GM12878 (cell line): Measurements from ENCODE around the gene KAT14. TPM values are rescaled to one million over a fixed set of nuclear protein-coding genes. Genes with fewer than 3 reads are reported as not detected.

ENCODE experiments used
- ATAC-seq: fragments of 200-7000 bp; cut with Tn5 transposase; 3 replicates; pipeline ENCODE4 v1.9.1; 2020; ENCODE audit warnings: mild to moderate bottlenecking, moderate library complexity
- BruUV-seq: library from RNA; stranded (reverse); fragments of 400-500 nt; replicated peaks from 2 replicates; lab custom pipeline; 2021; lab: Mats Ljungman, UMichigan
- CTCF ChIA-PET: fragments of 300-600 bp; sonication (Branson Sonifier 250); formaldehyde crosslinking; extraction: SDS; loops from one replicate; lab custom pipeline; 2021; ENCODE audit warnings: inconsistent platforms; lab: Yijun Ruan, JAX
- POLR2A ChIA-PET: fragments of 350-600 bp; formaldehyde crosslinking; extraction: SDS; loops from one replicate; lab custom pipeline; 2021; ENCODE audit warnings: inconsistent platforms; lab: Charles Lee
- RAD21 ChIA-PET: fragments of 300-600 bp; sonication (Branson Sonifier 250); formaldehyde crosslinking; loops from one replicate; lab custom pipeline; 2023; ENCODE audit warnings: antibody characterized with exemption; ENCODE audit not compliant: unreplicated experiment; lab: Charles Lee
- SMC1A ChIA-PET: fragments of 300-600 bp; sonication (Branson Sonifier 250); formaldehyde crosslinking; loops from one replicate; lab custom pipeline; 2023; ENCODE audit not compliant: unreplicated experiment, uncharacterized antibody; lab: Charles Lee
- DNase-seq: peaks from one replicate; pipeline ENCODE4 v3.0.0-alpha.2; 2011; ENCODE audit warnings: low read depth, low spot score
- FAIRE-seq: peaks from 3 replicates; lab custom pipeline; 2011; peaks lifted over from hg19 to GRCh38; lab: Jason Lieb, UNC
- H2AFZ ChIP-seq: 2 replicates; pipeline ENCODE4 v1.6.0; 2011; ENCODE audit warnings: low read depth, low read length, control low read depth; ENCODE audit not compliant: control insufficient read depth
- H3K27ac ChIP-seq: 2 replicates; pipeline ENCODE4 v1.5.1; 2011; ENCODE audit warnings: control low read depth; ENCODE audit not compliant: control insufficient read depth, insufficient read depth
- H3K27me3 ChIP-seq, 2 experiments: replicated peaks in 1 of 2; 2 replicates each; pipeline versions ENCODE4 v1.6.0 to v1.6.1; 2011; ENCODE audit warnings: low read length in 1 of 2; ENCODE audit not compliant: control insufficient read depth in 2 of 2, insufficient read depth in 2 of 2
- H3K36me3 ChIP-seq, 2 experiments: 2 replicates each; pipeline ENCODE4 v1.5.1; 2011; ENCODE audit warnings: low read length in 1 of 2; ENCODE audit not compliant: control insufficient read depth in 2 of 2, insufficient read depth in 2 of 2
- H3K4me1 ChIP-seq: 2 replicates; pipeline ENCODE4 v1.6.1; 2011; ENCODE audit warnings: mild to moderate bottlenecking, low read length, moderate library complexity, mixed read lengths; ENCODE audit not compliant: control insufficient read depth, insufficient read depth
- H3K4me2 ChIP-seq: 2 replicates; pipeline ENCODE4 v1.6.0; 2011; ENCODE audit warnings: control low read depth; ENCODE audit not compliant: control insufficient read depth, insufficient read depth
- H3K4me3 ChIP-seq: fragments of 200-600 bp; sonication (generic); 2 replicates; pipeline ENCODE4 v1.5.1; 2016
- H3K79me2 ChIP-seq: 2 replicates; pipeline ENCODE4 v1.6.0; 2011; ENCODE audit warnings: low read length; ENCODE audit not compliant: control insufficient read depth, insufficient read depth
- H3K9ac ChIP-seq: 2 replicates; pipeline ENCODE4 v1.8.0; 2011; ENCODE audit warnings: low read length, control low read depth, mixed read lengths; ENCODE audit not compliant: control insufficient read depth, insufficient read depth
- H3K9me3 ChIP-seq: replicated peaks from 3 replicates; pipeline ENCODE4 v1.5.1; 2011; ENCODE audit warnings: mild to moderate bottlenecking, low read length; ENCODE audit not compliant: control insufficient read depth, insufficient read depth
- H4K20me1 ChIP-seq: 2 replicates; pipeline ENCODE4 v1.6.0; 2011; ENCODE audit not compliant: control insufficient read depth, insufficient read depth
- BRCA1 ChIP-seq: IDR thresholded peaks from 2 replicates; pipeline ENCODE4 v1.6.1; 2011; ENCODE audit warnings: low read depth, low read length, improper control_type of control experiment
- EP300 ChIP-seq, 2 experiments: fragments of 150-350 bp in 1 of 2; IDR thresholded peaks; 2 replicates each; pipeline ENCODE4 v1.6.1; 2011 to 2012; ENCODE audit warnings: low read depth in 2 of 2, low read length in 2 of 2, borderline replicate concordance in 1 of 2, improper control_type of control experiment in 1 of 2, inconsistent platforms in 1 of 2; ENCODE audit not compliant: control insufficient read depth in 1 of 2
- PML ChIP-seq: IDR thresholded peaks from 2 replicates; pipeline ENCODE4 v1.6.1; 2012; ENCODE audit warnings: low read length, inconsistent platforms
- RAD51 ChIP-seq: fragments of 450-650 bp; IDR thresholded peaks from 2 replicates; pipeline ENCODE4 v1.6.1; 2016; ENCODE audit warnings: moderate library complexity, mild to moderate bottlenecking, inconsistent platforms
- SUPT20H ChIP-seq: IDR thresholded peaks from 2 replicates; pipeline ENCODE4 v1.6.1; 2011; ENCODE audit warnings: low read depth, mild to moderate bottlenecking, low read length, moderate library complexity, borderline replicate concordance; ENCODE audit not compliant: control insufficient read depth
- ZNF274 ChIP-seq: IDR thresholded peaks from one replicate; pipeline ENCODE4 v1.8.0; 2011; ENCODE audit not compliant: insufficient read length, insufficient read depth
- WGBS: methylation state at CpG from one replicate; pipeline ENCODE4 v1.1.6; 2016; ENCODE audit warnings: low lambda C conversion rate; ENCODE audit not compliant: insufficient replicate concordance, insufficient coverage; ENCODE audit errors: missing lambda C conversion rate; 5-methylcytosine and 5-hydroxymethylcytosine counted together
- in situ Hi-C: fragments of 300-500 bp; cut with MboI; formaldehyde crosslinking; loops from 9 replicates; pipeline ENCODE4 v1.14.3; 2018; ENCODE audit warnings: mixed read lengths
- intact Hi-C: fragments of 100-400 bp; cut with micrococcal nuclease; formaldehyde crosslinking; loops from one replicate; pipeline ENCODE4 v1.14.2; 2022; ENCODE audit not compliant: unreplicated experiment
- polyA plus RNA-seq, 11 experiments: library from polyadenylated mRNA; depleted of rRNA in 4 of 11; unstranded in 6 of 11; stranded (reverse) in 5 of 11; fragments of >200 nt; fragmentation: Nextera tagmentation in 4 of 11; fragmentation: Illumina TruSeq in 1 of 11; extraction: Ambion mirVana in 4 of 11; extraction: Trizol in 1 of 11; gene quantifications; 1 replicate in 1 of 11; 2 replicates in 10 of 11; pipeline versions ENCODE4 v1.2.1 to v1.2.3, GENCODE V29; 2011 to 2016; ENCODE audit warnings: inconsistent platforms in 2 of 11, missing spikeins in 2 of 11, low read depth in 1 of 11
- total RNA-seq, 4 experiments: library from RNA; depleted of rRNA in 3 of 4; stranded (reverse); fragments of >200 nt in 3 of 4; fragmentation: Illumina TruSeq in 1 of 4; extraction: Trizol in 1 of 4; gene quantifications; 2 replicates each; pipeline versions ENCODE4 v1.2.1 to v1.2.3, GENCODE V29; 2013 to 2021
- TF ChIP-seq, protein P1 (sequence below): fragments of 450-650 bp; formaldehyde crosslinking; IDR thresholded peaks from 2 replicates; pipeline ENCODE4 v1.5.0; 2022; ENCODE audit warnings: mild to moderate bottlenecking, missing genetic modification characterization
- TF ChIP-seq, protein P2 (sequence below): IDR thresholded peaks from 2 replicates; pipeline ENCODE4 v1.6.1; 2012; ENCODE audit warnings: improper control_type of control experiment, low read depth, low read length; ENCODE audit not compliant: insufficient replicate concordance

Gene KAT14
- total and polyA plus RNA-seq, 10 of the 15 experiments (the other 5 are each of a cell fraction or from before 2014, with no cell fraction given) = 4.0 to 19.9 (median 13.9) TPM

- TF ChIP-seq, protein P1, sequence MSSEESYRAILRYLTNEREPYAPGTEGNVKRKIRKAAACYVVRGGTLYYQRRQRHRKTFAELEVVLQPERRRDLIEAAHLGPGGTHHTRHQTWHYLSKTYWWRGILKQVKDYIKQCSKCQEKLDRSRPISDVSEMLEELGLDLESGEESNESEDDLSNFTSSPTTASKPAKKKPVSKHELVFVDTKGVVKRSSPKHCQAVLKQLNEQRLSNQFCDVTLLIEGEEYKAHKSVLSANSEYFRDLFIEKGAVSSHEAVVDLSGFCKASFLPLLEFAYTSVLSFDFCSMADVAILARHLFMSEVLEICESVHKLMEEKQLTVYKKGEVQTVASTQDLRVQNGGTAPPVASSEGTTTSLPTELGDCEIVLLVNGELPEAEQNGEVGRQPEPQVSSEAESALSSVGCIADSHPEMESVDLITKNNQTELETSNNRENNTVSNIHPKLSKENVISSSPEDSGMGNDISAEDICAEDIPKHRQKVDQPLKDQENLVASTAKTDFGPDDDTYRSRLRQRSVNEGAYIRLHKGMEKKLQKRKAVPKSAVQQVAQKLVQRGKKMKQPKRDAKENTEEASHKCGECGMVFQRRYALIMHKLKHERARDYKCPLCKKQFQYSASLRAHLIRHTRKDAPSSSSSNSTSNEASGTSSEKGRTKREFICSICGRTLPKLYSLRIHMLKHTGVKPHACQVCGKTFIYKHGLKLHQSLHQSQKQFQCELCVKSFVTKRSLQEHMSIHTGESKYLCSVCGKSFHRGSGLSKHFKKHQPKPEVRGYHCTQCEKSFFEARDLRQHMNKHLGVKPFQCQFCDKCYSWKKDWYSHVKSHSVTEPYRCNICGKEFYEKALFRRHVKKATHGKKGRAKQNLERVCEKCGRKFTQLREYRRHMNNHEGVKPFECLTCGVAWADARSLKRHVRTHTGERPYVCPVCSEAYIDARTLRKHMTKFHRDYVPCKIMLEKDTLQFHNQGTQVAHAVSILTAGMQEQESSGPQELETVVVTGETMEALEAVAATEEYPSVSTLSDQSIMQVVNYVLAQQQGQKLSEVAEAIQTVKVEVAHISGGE (CRISPR knock-in tag) = no peak
- TF ChIP-seq SUPT20H = no peak
- TF ChIP-seq, all 136 proteins: peak for 0
Measured at GRCh38 chr20:18172379-18172778, 34.7 kb downstream of the KAT14 start (continued).

DNA sequence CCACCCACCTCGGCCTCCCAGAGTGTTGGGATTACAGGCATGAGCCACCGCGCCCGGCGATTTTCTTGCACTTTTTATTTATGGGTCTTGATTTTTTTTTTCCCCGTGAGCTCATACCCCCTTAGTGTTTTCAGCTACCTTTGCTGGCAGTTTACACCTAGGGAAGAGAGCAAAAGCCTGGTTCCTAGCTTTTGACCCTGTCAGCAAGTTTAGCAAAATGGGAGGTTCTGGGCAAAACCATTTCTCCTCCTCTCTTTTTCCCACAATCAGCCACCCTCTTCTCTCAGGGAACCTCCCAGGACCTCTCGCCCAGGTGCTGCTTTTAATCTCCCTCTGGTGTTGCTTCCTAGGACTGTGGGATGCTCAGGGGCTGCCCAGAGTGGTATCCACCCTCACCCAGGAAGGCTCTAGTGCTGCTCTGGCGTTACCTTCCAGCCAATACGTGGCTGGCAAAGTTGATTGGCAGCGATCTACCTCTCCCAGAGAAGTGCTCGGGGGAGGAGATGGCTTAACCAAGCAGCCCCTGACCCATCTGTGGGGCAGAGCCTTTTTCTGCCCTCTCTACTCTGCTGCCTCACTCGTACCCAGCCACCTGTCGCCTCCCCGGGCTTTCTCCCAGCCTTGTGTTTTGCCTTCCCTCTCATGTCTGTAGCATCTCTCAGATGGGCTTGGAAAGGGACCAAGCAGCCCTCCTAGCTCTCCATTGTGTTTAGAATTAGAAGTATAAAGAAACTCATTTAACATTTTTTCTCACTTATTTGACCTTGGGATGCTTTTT, 37.4 kb downstream of the KAT14 start:
- H3K27me3 ChIP-seq = no peaks in the 10 kb centered on the region
- FAIRE-seq (no peak), ATAC-seq (no peak), DNase-seq (no peak)
- no TSS peak for BruUV-seq
- 95% methylated on average over 14 of the region's 14 CpGs for WGBS
- intact Hi-C loops (no loop called here), in situ Hi-C loops (no loop called here)
- no peaks in the 10 kb centered on the region for H3K4me1 ChIP-seq
- no peak overlapping the region for H3K4me2 ChIP-seq
- H2AFZ ChIP-seq = no peak overlapping the region
- peaks cover 2% of the 10 kb centered on the region; the same call in 2 of the 3 replicates for H3K9me3 ChIP-seq
- no peak overlapping the region for H3K27ac ChIP-seq
- H4K20me1 ChIP-seq = no peaks in the 10 kb centered on the region
- no peaks in the 10 kb centered on the region for H3K79me2 ChIP-seq
- SMC1A ChIA-PET = no interaction called here
- no peak overlapping the region for H3K9ac ChIP-seq
- no peaks in the 10 kb centered on the region; a peak in 1 of 4 replicates for H3K36me3 ChIP-seq
- RAD21 ChIA-PET = no interaction called here
- no peak overlapping the region for H3K4me3 ChIP-seq
- CTCF ChIA-PET = no interaction called here
- POLR2A ChIA-PET = no interaction called here
- TF ChIP-seq, protein P2, sequence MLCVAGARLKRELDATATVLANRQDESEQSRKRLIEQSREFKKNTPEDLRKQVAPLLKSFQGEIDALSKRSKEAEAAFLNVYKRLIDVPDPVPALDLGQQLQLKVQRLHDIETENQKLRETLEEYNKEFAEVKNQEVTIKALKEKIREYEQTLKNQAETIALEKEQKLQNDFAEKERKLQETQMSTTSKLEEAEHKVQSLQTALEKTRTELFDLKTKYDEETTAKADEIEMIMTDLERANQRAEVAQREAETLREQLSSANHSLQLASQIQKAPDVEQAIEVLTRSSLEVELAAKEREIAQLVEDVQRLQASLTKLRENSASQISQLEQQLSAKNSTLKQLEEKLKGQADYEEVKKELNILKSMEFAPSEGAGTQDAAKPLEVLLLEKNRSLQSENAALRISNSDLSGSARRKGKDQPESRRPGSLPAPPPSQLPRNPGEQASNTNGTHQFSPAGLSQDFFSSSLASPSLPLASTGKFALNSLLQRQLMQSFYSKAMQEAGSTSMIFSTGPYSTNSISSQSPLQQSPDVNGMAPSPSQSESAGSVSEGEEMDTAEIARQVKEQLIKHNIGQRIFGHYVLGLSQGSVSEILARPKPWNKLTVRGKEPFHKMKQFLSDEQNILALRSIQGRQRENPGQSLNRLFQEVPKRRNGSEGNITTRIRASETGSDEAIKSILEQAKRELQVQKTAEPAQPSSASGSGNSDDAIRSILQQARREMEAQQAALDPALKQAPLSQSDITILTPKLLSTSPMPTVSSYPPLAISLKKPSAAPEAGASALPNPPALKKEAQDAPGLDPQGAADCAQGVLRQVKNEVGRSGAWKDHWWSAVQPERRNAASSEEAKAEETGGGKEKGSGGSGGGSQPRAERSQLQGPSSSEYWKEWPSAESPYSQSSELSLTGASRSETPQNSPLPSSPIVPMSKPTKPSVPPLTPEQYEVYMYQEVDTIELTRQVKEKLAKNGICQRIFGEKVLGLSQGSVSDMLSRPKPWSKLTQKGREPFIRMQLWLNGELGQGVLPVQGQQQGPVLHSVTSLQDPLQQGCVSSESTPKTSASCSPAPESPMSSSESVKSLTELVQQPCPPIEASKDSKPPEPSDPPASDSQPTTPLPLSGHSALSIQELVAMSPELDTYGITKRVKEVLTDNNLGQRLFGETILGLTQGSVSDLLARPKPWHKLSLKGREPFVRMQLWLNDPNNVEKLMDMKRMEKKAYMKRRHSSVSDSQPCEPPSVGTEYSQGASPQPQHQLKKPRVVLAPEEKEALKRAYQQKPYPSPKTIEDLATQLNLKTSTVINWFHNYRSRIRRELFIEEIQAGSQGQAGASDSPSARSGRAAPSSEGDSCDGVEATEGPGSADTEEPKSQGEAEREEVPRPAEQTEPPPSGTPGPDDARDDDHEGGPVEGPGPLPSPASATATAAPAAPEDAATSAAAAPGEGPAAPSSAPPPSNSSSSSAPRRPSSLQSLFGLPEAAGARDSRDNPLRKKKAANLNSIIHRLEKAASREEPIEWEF = no peak
- TF ChIP-seq RAD51 = no peak
- TF ChIP-seq, protein P1 (CRISPR knock-in tag) = no peak
- no peak for TF ChIP-seq ZNF274
- no peak for TF ChIP-seq EP300 (IDR thresholded peaks at IDR 0.05; ENCODE audit: borderline replicate concordance in 1 of 2, control insufficient read depth in 1 of 2, low read depth in 2 of 2, low read length in 2 of 2)
- no peak for TF ChIP-seq BRCA1
- TF ChIP-seq PML = no peak
